CD4-positive, alpha-beta memory T cell (primary cell): Measurements from ENCODE around the gene CIDEB. TPM values are rescaled to one million over a fixed set of nuclear protein-coding genes. Genes with fewer than 3 reads are reported as not detected.
"Not testable (repeated sequence)": the region's sequence is repeated elsewhere in the genome, so short reads cannot be mapped to it uniquely, and the experiment has no call there.

ENCODE experiments used
- CTCF ChIA-PET: fragments of 350-600 bp; sonication (Branson Sonifier 250); formaldehyde crosslinking; loops from one replicate; lab custom pipeline; 2021; ENCODE audit warnings: inconsistent platforms; ENCODE audit not compliant: partially characterized antibody; lab: Charles Lee
- POLR2A ChIA-PET: fragments of 350-600 bp; sonication (Branson Sonifier 250); formaldehyde crosslinking; loops from one replicate; lab custom pipeline; 2021; ENCODE audit not compliant: partially characterized antibody; lab: Charles Lee
- DNase-seq, 5 donors: peaks; one replicate each; pipeline versions ENCODE4 v3.0.0 to v3.0.0-alpha.2; 2020 to 2022; ENCODE audit warnings: mixed read lengths in 1 of 5
- H3K27ac ChIP-seq: one replicate; pipeline ENCODE4 v1.7.0; 2013; ENCODE audit warnings: low read depth, low read length
- H3K27me3 ChIP-seq: 2 replicates; pipeline ENCODE4 v1.7.0; 2013; ENCODE audit warnings: mild to moderate bottlenecking, low read length, moderate library complexity; ENCODE audit not compliant: insufficient read depth
- H3K36me3 ChIP-seq: 2 replicates; pipeline ENCODE4 v1.7.0; 2013; ENCODE audit warnings: mild to moderate bottlenecking, low read length, moderate library complexity; ENCODE audit not compliant: insufficient read depth
- H3K4me1 ChIP-seq: 2 replicates; pipeline ENCODE4 v1.7.0; 2013; ENCODE audit warnings: mild to moderate bottlenecking, low read length, moderate library complexity; ENCODE audit not compliant: insufficient read depth
- H3K4me3 ChIP-seq, 2 donors: one replicate each; pipeline ENCODE4 v1.7.0; 2013; ENCODE audit warnings: low read length in 2 of 2, mild to moderate bottlenecking in 1 of 2
- H3K9me3 ChIP-seq, 2 donors: one replicate each; pipeline ENCODE4 v1.7.0; 2013; ENCODE audit warnings: low read length in 2 of 2, control low read depth in 1 of 2; ENCODE audit not compliant: control insufficient read depth in 1 of 2
- H3K27ac Mint-ChIP-seq, 7 donors: one replicate each; pipeline ENCODE4 v1.8.0; 2020 to 2021; ENCODE audit warnings: mixed read lengths in 7 of 7, mild to moderate bottlenecking in 6 of 7, inconsistent platforms in 3 of 7, moderate library complexity in 3 of 7
- H3K27me3 Mint-ChIP-seq, 2 donors: one replicate each; pipeline ENCODE4 v1.8.0; 2020 to 2021; ENCODE audit warnings: mixed read lengths in 2 of 2
- H3K36me3 Mint-ChIP-seq, 2 donors: one replicate each; pipeline ENCODE4 v1.8.0; 2020 to 2021; ENCODE audit warnings: mixed read lengths in 2 of 2, inconsistent platforms in 1 of 2, mild to moderate bottlenecking in 1 of 2
- H3K4me1 Mint-ChIP-seq, 4 donors: one replicate each; pipeline ENCODE4 v1.8.0; 2020 to 2021; ENCODE audit warnings: mixed read lengths in 4 of 4, mild to moderate bottlenecking in 1 of 4
- H3K4me3 Mint-ChIP-seq, 8 donors: one replicate each; pipeline ENCODE4 v1.8.0; 2020 to 2021; ENCODE audit warnings: mixed read lengths in 8 of 8, mild to moderate bottlenecking in 7 of 8, moderate library complexity in 6 of 8, inconsistent platforms in 3 of 8
- H3K9me3 Mint-ChIP-seq, 8 donors: one replicate each; pipeline ENCODE4 v1.8.0; 2020 to 2021; ENCODE audit warnings: mixed read lengths in 8 of 8, mild to moderate bottlenecking in 5 of 8, inconsistent platforms in 3 of 8, moderate library complexity in 1 of 8
- intact Hi-C: fragments of 100-400 bp; cut with micrococcal nuclease; formaldehyde crosslinking; loops from one replicate; pipeline ENCODE4 v1.15.1; 2023
- polyA plus RNA-seq, 2 donors: library from polyadenylated mRNA; unstranded; fragments of 300-500 nt; fragmentation: Illumina TruSeq; gene quantifications; one replicate each; pipeline ENCODE4 v1.2.3, GENCODE V29; 2021
- total RNA-seq, 2 experiments: library from RNA; stranded (reverse); gene quantifications; one replicate each; pipeline ENCODE4 v1.2.3, GENCODE V29; 2021

Gene CIDEB
- total and polyA plus RNA-seq, 4 experiments from 2014 or later: 17.2 to 26.0 (median 23.3) TPM

GRCh38 chr14:24329073-24329663 lies 21.4 kb upstream of the CIDEB start:
- no peak overlapping the region for H3K4me3 ChIP-seq
- Mint-ChIP-seq H3K36me3 (no peaks in the 10 kb centered on the region), H3K4me1 (peaks cover 38 to 69% (median 54%) of the 10 kb centered on the region in 4 donors), H3K27ac (peak overlapping the region; percentile 11 to 88 (median 79)), H3K27me3 (peaks cover 5% of the 10 kb centered on the region in 2 donors), H3K4me3 (peak overlapping the region in 2 of 8 donors; percentile 26 to 57), H3K9me3 (peaks cover 0 to 5% (median 0%) of the 10 kb centered on the region in 8 donors)
- POLR2A ChIA-PET: interaction anchor here (0.6 to 6.8 kb wide), 9 partner anchors 17 to 111 kb away, joined by 3 to 75 read pairs (median 4); partner anchors contain the start of genes CBLN3, CIDEB, KHNYN and LTB4R
- CTCF ChIA-PET: interaction anchor here (3.5 to 23.0 kb wide), 3 partner anchors 19 to 103 kb away, joined by 17 to 791 read pairs (median 232); partner anchors contain the start of genes CBLN3, CIDEB, KHNYN and LTB4R
- H3K4me1 ChIP-seq: peaks cover 57% of the 10 kb centered on the region
- no peaks in the 10 kb centered on the region for H3K9me3 ChIP-seq
- intact Hi-C loops: no loop called here
- no peak overlapping the region for H3K27ac ChIP-seq
- H3K27me3 ChIP-seq: peaks cover 5% of the 10 kb centered on the region
- no peaks in the 10 kb centered on the region for H3K36me3 ChIP-seq
- DNase-seq: no peak

- H3K4me3 Mint-ChIP-seq: peak overlapping the region in 2 of 8 donors; percentile 4 to 29
- H3K36me3 Mint-ChIP-seq, H3K27me3 ChIP-seq, H3K27me3 Mint-ChIP-seq, H3K27ac ChIP-seq, H3K36me3 ChIP-seq, H3K9me3 Mint-ChIP-seq, H3K4me3 ChIP-seq, H3K9me3 ChIP-seq: not testable (repeated sequence)
- peak overlapping the region in 2 of 7 donors; percentile 33 to 86 for H3K27ac Mint-ChIP-seq
- H3K4me1 ChIP-seq: peaks cover 45% of the 10 kb centered on the region
- CTCF ChIA-PET: interaction anchor here (1.6 to 23.0 kb wide), 4 partner anchors 18 to 104 kb away, joined by 4 to 791 read pairs (median 124); partner anchors contain the start of genes CBLN3, CIDEB, KHNYN and LTB4R
- intact Hi-C loops: loop anchor here (1.0 kb wide), 1 partner anchor 103 kb away; no protein-coding TSS in a partner anchor
- POLR2A ChIA-PET: interaction anchor here (2.2 to 6.8 kb wide), 2 partner anchors 16 to 103 kb away, joined by 12 to 75 read pairs; partner anchors contain the start of genes LTB4R and LTB4R2
- peaks cover 34 to 63% (median 45%) of the 10 kb centered on the region in 4 donors for H3K4me1 Mint-ChIP-seq
- peak in 1 of 5 donors; percentile 46 for DNase-seq
Measured at GRCh38 chr14:24327914-24328313, 20.1 kb upstream of the CIDEB start.

GRCh38 chr14:24327303-24327702 lies 19.5 kb upstream of the CIDEB start:
- intact Hi-C loops: no loop called here
- Mint-ChIP-seq H3K9me3 (no peaks in the 10 kb centered on the region), H3K4me3 (peak overlapping the region in 2 of 8 donors; percentile 31 to 77), H3K27ac (peak overlapping the region in 4 of 7 donors; percentile 33 to 82 (median 77)), H3K36me3 (no peaks in the 10 kb centered on the region), H3K4me1 (peaks cover 30 to 57% (median 41%) of the 10 kb centered on the region in 4 donors), H3K27me3 (peaks cover 2 to 5% of the 10 kb centered on the region in 2 donors)
- DNase-seq: no peak
- Histone ChIP-seq H3K4me3 (no peak overlapping the region), H3K36me3 (no peaks in the 10 kb centered on the region), H3K27me3 (no peaks in the 10 kb centered on the region), H3K9me3 (no peaks in the 10 kb centered on the region), H3K4me1 (peaks cover 39% of the 10 kb centered on the region), H3K27ac (no peak overlapping the region)
- POLR2A ChIA-PET: interaction anchor here (1.2 to 1.5 kb wide), 4 partner anchors 17 to 103 kb away, joined by 3 read pairs; partner anchors contain the start of gene KHNYN
- CTCF ChIA-PET: interaction anchor here (1.2 to 23.0 kb wide), 5 partner anchors 17 to 219 kb away, joined by 4 to 791 read pairs (median 17); partner anchors contain the start of genes CBLN3, CIDEB, KHNYN and LTB4R

GRCh38 chr14:24325963-24326362 lies 18.2 kb upstream of the CIDEB start:
- no peaks in the 10 kb centered on the region for H3K9me3 ChIP-seq
- ChIA-PET POLR2A (interaction anchor here (1.5 kb wide), 1 partner anchor 104 kb away, joined by 3 read pairs; the partner anchor contains the start of gene KHNYN), CTCF (interaction anchor here (1.7 to 23.0 kb wide), 3 partner anchors 15 to 106 kb away, joined by 6 to 791 read pairs (median 19); partner anchors contain the start of genes CBLN3, CIDEB, KHNYN and LTB4R)
- H3K36me3 ChIP-seq: no peaks in the 10 kb centered on the region
- intact Hi-C loops: no loop called here
- Mint-ChIP-seq H3K36me3 (no peaks in the 10 kb centered on the region), H3K4me3 (no peak overlapping the region), H3K27ac (no peak overlapping the region), H3K4me1 (peaks cover 21 to 45% (median 31%) of the 10 kb centered on the region in 4 donors), H3K9me3 (no peaks in the 10 kb centered on the region), H3K27me3 (peaks cover 0 to 1% of the 10 kb centered on the region in 2 donors)
- H3K27ac ChIP-seq: no peak overlapping the region
- no peak overlapping the region for H3K4me3 ChIP-seq
- DNase-seq: no peak
- no peaks in the 10 kb centered on the region for H3K27me3 ChIP-seq
- peaks cover 26% of the 10 kb centered on the region for H3K4me1 ChIP-seq

- Histone ChIP-seq H3K27ac (no peak overlapping the region), H3K4me1 (peaks cover 25% of the 10 kb centered on the region), H3K36me3 (no peaks in the 10 kb centered on the region), H3K4me3 (no peak overlapping the region), H3K27me3 (no peaks in the 10 kb centered on the region), H3K9me3 (no peaks in the 10 kb centered on the region)
- no peak overlapping the region for H3K4me3 Mint-ChIP-seq
- peaks cover 0 to 1% of the 10 kb centered on the region in 2 donors for H3K27me3 Mint-ChIP-seq
- POLR2A ChIA-PET: interaction anchor here (0.9 to 1.1 kb wide), 2 partner anchors 11 to 14 kb away, joined by 3 to 4 read pairs; partner anchors contain the start of gene LTB4R
- H3K9me3 Mint-ChIP-seq: no peaks in the 10 kb centered on the region
- DNase-seq: no peak
- no peaks in the 10 kb centered on the region for H3K36me3 Mint-ChIP-seq
- CTCF ChIA-PET: interaction anchor here (1.7 to 23.0 kb wide), 4 partner anchors 8 to 107 kb away, joined by 6 to 791 read pairs (median 14); partner anchors contain the start of genes CBLN3, CIDEB, KHNYN and LTB4R
- no peak overlapping the region for H3K27ac Mint-ChIP-seq
- H3K4me1 Mint-ChIP-seq: peaks cover 18 to 36% (median 24%) of the 10 kb centered on the region in 4 donors
- intact Hi-C loops: no loop called here
Measured at GRCh38 chr14:24325041-24325530, 17.3 kb upstream of the CIDEB start.

GRCh38 chr14:24324024-24324423 lies 16.2 kb upstream of the CIDEB start:
- no peaks in the 10 kb centered on the region for H3K36me3 ChIP-seq
- Mint-ChIP-seq H3K36me3 (no peaks in the 10 kb centered on the region), H3K4me1 (peaks cover 9 to 30% (median 14%) of the 10 kb centered on the region in 4 donors), H3K27ac (peak overlapping the region in 1 of 7 donors; percentile 15), H3K9me3 (no peaks in the 10 kb centered on the region), H3K27me3 (peaks cover 0 to 1% of the 10 kb centered on the region in 2 donors), H3K4me3 (no peak overlapping the region)
- POLR2A ChIA-PET: interaction anchor here (0.6 kb wide), 1 partner anchor 27 kb away, joined by 4 read pairs; no protein-coding TSS in a partner anchor
- CTCF ChIA-PET: interaction anchor here (0.8 to 23.0 kb wide), 4 partner anchors 8 to 108 kb away, joined by 3 to 791 read pairs (median 14); partner anchors contain the start of genes CBLN3, CIDEB, KHNYN and SDR39U1
- H3K27me3 ChIP-seq: no peaks in the 10 kb centered on the region
- no peak overlapping the region for H3K27ac ChIP-seq
- DNase-seq: no peak
- no peaks in the 10 kb centered on the region for H3K9me3 ChIP-seq
- no peak overlapping the region for H3K4me3 ChIP-seq
- intact Hi-C loops: no loop called here
- H3K4me1 ChIP-seq: peaks cover 14% of the 10 kb centered on the region
